Ovary (tissue), 3 donors: ENCODE results near the gene CNTN5.

Experiments used
- CTCF ChIP-seq, 3 donors: fragments of 450-650 bp in 2 of 3; fragments of 200-600 bp in 1 of 3; IDR thresholded peaks; one replicate each; pipeline versions ENCODE4 v1.5.1 to v1.8.0; 2016 to 2022; ENCODE audit warnings: antibody characterized with exemption in 3 of 3, mild to moderate bottlenecking in 1 of 3
- EP300 ChIP-seq: sonication (generic); formaldehyde crosslinking; IDR thresholded peaks from one replicate; pipeline ENCODE4 v1.6.1; 2017; ENCODE audit warnings: antibody characterized with exemption
- POLR2A ChIP-seq: fragments of 450-650 bp; IDR thresholded peaks from one replicate; pipeline ENCODE4 v1.6.1; 2017; ENCODE audit warnings: antibody characterized with exemption, mild to moderate bottlenecking, moderate library complexity
- donor health status: DM: no; HTN: no; CAD: no.

GRCh38 chr11:100188137-100188783 is 1167.5 kb downstream of the CNTN5 start:
- no peak for TF ChIP-seq CTCF (IDR thresholded peaks at IDR 0.05)
- TF ChIP-seq POLR2A, result no peak
- no peak for TF ChIP-seq EP300
